AG09319 (cell line): ENCODE measurements around the gene SHFL.

Experiments used
- DNase-seq: peaks from one replicate; pipeline ENCODE4 v3.0.0-alpha.2; 2010; ENCODE audit warnings: low read depth; ENCODE audit errors: extremely low read depth
- TF ChIP-seq, protein P1 (sequence below): IDR thresholded peaks from 2 replicates; pipeline ENCODE4 v1.5.1; 2011; ENCODE audit warnings: low read depth, mild to moderate bottlenecking, inconsistent platforms, low read length, moderate library complexity

SHFL gene

GRCh38 chr19:10114651-10115391 lies 28.7 kb downstream of the SHFL start:
- TF ChIP-seq, protein P1, sequence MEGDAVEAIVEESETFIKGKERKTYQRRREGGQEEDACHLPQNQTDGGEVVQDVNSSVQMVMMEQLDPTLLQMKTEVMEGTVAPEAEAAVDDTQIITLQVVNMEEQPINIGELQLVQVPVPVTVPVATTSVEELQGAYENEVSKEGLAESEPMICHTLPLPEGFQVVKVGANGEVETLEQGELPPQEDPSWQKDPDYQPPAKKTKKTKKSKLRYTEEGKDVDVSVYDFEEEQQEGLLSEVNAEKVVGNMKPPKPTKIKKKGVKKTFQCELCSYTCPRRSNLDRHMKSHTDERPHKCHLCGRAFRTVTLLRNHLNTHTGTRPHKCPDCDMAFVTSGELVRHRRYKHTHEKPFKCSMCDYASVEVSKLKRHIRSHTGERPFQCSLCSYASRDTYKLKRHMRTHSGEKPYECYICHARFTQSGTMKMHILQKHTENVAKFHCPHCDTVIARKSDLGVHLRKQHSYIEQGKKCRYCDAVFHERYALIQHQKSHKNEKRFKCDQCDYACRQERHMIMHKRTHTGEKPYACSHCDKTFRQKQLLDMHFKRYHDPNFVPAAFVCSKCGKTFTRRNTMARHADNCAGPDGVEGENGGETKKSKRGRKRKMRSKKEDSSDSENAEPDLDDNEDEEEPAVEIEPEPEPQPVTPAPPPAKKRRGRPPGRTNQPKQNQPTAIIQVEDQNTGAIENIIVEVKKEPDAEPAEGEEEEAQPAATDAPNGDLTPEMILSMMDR, result no peak
- no peak for DNase-seq

DNA sequence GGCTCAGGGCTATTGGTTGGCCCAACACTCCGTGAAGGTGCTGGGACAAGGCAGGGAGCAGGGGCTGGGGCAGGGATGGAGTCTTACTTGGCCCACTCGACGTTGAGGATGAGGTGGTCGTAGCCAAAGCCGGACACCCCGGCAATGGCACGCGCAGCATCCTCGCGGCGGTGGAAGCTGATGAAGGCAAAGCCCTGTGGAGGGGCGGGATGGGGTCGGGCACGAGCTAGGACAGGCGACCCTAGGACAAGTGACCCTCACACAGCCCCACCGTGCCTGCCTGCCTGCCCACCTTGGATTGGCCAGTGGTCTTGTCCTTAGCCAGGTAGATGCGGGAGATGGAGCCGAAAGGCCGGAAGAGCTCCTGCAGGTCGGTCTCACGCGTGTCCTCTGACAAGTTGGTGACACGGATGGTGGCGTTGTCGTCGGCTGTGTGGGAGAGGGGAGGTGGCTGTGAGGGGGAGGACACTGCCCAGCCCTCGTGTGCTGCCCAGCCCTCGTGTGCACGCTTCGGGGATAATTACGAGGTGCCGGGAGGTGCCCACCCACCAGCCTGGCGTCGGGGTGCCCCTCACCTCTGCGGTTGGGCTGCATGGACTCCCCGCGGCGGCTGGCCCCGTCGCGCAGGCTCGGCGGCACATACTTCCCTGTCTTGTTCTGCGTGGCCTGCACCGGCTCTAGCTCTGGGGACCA lies 29.4 kb downstream of the SHFL start:
- DNase-seq, result no peak

GRCh38 chr19:10116085-10116865 lies 30.2 kb downstream of the SHFL start:
- TF ChIP-seq, protein P1, result no peak
- DNase-seq, result no peak

More for the DNA sequence above, 29.4 kb downstream of the SHFL start:
- TF ChIP-seq, protein P1, result no peak

- TF ChIP-seq, protein P1, result no peak
- no peak for DNase-seq
Measured at GRCh38 chr19:10116866-10117616, 30.9 kb downstream of the SHFL start.

- TF ChIP-seq, protein P1, result no peak
- DNase-seq, result no peak
Measured at GRCh38 chr19:10118960-10119359, 32.8 kb downstream of the SHFL start.

GRCh38 chr19:10120538-10121189 lies 34.5 kb downstream of the SHFL start:
- TF ChIP-seq, protein P1, result no peak
- peak; percentile 46 for DNase-seq
